GM12892 (cell line): ENCODE data around the gene TBC1D14.

Source experiments
- POLR2A ChIP-seq: IDR thresholded peaks from 2 replicates; pipeline ENCODE4 v1.6.1; 2011; ENCODE audit warnings: low read depth, low read length, control low read depth
- TAF1 ChIP-seq: IDR thresholded peaks from 2 replicates; pipeline ENCODE4 v1.6.1; 2011; ENCODE audit warnings: low read depth, mild to moderate bottlenecking, control low read depth, low read length, borderline replicate concordance

- no peak for TF ChIP-seq TAF1
- TF ChIP-seq POLR2A = no peak
These were observed 13.9 kb downstream of the TBC1D14 start for GRCh38 chr4:6923507-6923906.
